ENCODE data around the gene PLP1. TPM values are rescaled to one million over a fixed set of nuclear protein-coding genes. Genes with fewer than 3 reads are reported as not detected.
"Not testable (repeated sequence)": the region's sequence is repeated elsewhere in the genome, so short reads cannot be mapped to it uniquely, and the experiment has no call there.

Gene PLP1
- total RNA-seq, 1 donor from 2014 or later = 5.9 TPM

DNA sequence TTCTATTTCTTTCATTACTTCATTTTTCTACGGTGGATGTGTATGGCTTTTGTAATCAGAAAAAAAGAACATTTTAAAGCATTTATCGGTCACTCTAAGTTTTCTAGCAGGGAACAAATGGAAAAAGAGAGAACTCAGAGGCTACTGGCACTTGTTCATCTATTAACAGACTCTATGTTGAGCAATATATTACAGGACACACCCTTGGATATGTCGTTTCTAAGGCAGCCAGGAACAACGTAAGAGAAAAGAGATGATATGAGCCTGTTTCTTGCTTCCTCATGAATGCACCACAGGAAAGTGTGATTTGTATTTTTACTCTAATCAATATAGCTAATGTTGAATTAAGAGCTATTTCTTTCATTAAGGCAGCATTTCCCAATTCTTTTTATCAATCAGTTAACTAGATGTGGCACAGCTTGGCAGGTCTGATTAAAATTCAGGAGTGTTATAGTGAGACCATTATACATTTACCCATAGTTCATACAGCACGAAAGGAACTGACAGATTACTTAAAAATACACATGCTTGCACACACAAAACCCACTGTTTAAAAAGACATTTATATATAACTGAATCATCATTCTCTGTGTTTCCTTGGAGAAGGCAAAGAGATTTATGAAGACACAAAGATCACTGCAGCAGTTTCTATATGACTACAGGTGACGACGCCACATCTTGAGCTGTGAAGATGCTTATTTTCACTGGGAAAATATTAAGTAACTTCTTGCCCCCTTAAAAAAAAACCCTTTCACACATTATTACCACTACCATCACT lies 42.4 kb downstream of the PLP1 start:
- H3K27me3 ChIP-seq = no peaks in the 10 kb centered on the region
- no peak for DNase-seq (ENCODE audit: low spot score in 2 of 2)
- no peak overlapping the region for H3K4me3 ChIP-seq
- no peaks in the 10 kb centered on the region for H3K9me3 ChIP-seq
- intact Hi-C loops (cut with DNase I) = loop anchor here (2.0 kb wide), 1 partner anchor 128 kb away; no protein-coding TSS in a partner anchor
- TF ChIP-seq, protein P1, sequence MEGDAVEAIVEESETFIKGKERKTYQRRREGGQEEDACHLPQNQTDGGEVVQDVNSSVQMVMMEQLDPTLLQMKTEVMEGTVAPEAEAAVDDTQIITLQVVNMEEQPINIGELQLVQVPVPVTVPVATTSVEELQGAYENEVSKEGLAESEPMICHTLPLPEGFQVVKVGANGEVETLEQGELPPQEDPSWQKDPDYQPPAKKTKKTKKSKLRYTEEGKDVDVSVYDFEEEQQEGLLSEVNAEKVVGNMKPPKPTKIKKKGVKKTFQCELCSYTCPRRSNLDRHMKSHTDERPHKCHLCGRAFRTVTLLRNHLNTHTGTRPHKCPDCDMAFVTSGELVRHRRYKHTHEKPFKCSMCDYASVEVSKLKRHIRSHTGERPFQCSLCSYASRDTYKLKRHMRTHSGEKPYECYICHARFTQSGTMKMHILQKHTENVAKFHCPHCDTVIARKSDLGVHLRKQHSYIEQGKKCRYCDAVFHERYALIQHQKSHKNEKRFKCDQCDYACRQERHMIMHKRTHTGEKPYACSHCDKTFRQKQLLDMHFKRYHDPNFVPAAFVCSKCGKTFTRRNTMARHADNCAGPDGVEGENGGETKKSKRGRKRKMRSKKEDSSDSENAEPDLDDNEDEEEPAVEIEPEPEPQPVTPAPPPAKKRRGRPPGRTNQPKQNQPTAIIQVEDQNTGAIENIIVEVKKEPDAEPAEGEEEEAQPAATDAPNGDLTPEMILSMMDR (IDR thresholded peaks at IDR 0.05) = no peak
- no peak overlapping the region for H3K27ac ChIP-seq
- no peaks in the 10 kb centered on the region for H3K4me1 ChIP-seq
- no peaks in the 10 kb centered on the region for H3K36me3 ChIP-seq

DNA sequence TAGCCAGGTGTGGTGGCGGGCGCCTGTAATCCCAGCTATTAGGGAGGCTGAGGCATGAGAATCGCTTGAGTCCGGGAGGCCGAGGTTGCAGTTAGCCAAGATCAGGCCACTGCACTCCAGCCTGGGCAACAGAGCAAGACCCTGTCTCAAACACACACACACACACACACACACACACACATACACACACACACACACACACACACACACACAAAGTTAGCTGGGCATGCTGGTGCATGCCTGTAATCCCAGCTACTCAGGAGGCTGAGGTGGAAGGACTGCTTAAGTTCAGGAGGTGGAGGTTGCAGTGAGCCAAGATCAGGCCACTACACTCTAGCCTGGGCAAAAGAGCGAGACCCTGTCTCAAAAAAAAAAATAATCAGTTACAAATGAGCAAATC lies 44.2 kb downstream of the PLP1 start:
- H3K27me3 ChIP-seq; H3K9me3 ChIP-seq; H3K36me3 ChIP-seq; H3K4me1 ChIP-seq; H3K4me3 ChIP-seq; intact Hi-C loops (cut with DNase I); H3K27ac ChIP-seq; DNase-seq (ENCODE audit: low spot score in 2 of 2): not testable (repeated sequence)

DNA sequence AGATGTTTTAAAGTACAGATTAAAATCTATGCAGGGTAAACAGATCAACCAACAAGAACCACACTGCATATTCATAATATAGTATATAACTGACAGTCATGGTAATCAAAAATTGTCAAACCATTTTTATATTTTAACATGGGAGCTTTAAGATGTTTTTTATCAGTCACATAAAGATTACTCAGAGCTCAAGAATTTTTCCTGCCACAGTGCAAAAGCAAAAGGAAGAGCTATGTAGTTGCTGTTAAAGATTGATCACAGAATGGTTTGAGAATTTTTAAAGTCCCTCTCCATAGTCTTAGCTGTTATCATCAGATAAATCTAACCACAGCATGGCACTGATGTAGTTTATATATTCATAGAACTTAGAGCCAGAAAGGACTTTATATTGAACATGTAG lies 47.0 kb downstream of the PLP1 start:
- no peak for DNase-seq (ENCODE audit: low spot score in 2 of 2)
- Histone ChIP-seq H3K27me3 (no peaks in the 10 kb centered on the region), H3K36me3 (no peaks in the 10 kb centered on the region), H3K9me3 (no peaks in the 10 kb centered on the region), H3K4me3 (no peak overlapping the region), H3K27ac (no peak overlapping the region), H3K4me1 (no peaks in the 10 kb centered on the region)
- intact Hi-C loops (cut with DNase I) = no loop called here
- TF ChIP-seq, protein P1 (IDR thresholded peaks at IDR 0.05) = no peak

DNA sequence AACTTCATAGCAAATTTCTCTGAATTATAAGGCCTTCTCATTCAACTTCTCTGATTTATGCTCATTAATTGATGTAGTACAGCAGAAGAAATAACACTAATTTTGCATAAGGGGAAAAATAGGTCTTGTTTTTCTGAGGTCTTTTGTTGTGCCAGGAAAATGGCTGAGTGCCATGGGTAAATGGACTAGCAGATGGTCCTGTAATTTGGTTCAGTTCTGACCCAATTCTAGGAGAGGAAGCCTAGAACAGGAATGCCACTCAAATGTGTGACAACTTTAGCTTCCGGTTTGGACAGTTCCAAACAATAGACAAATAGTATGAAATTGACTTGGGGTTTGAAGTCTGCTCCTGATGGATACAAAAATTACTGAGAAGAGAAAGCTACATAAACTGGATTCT lies 49.2 kb downstream of the PLP1 start:
- H3K27me3 ChIP-seq = no peaks in the 10 kb centered on the region
- no peaks in the 10 kb centered on the region for H3K36me3 ChIP-seq
- no peak overlapping the region for H3K4me3 ChIP-seq
- TF ChIP-seq, protein P1 (IDR thresholded peaks at IDR 0.05) = no peak
- DNase-seq (ENCODE audit: low spot score in 2 of 2) = no peak
- intact Hi-C loops (cut with DNase I) = no loop called here
- H3K9me3 ChIP-seq = no peaks in the 10 kb centered on the region
- H3K4me1 ChIP-seq = no peaks in the 10 kb centered on the region
- no peak overlapping the region for H3K27ac ChIP-seq

DNA sequence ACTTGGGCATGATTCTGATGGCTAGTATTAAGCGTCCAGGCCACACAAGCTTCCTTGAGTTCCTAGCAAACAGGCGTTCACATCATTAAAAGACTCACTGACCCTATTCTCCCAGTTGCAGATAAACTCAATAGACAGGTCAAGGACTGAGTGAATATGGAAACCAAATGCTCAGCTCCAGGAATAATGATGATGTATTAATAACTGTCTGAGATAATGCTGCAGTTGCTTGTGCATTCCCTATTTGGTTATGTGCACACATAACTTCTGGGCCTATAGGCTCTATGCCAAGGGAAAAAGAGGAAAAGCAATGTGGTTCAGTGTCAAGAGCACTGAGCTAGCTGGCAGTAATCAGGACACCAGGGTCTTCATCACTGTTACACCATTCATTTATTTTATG lies 51.9 kb downstream of the PLP1 start:
- Histone ChIP-seq H3K27ac (peak overlapping the region in 1 of 2 donors; percentile 15), H3K27me3 (peaks cover 8% of the 10 kb centered on the region), H3K9me3 (no peaks in the 10 kb centered on the region), H3K4me3 (no peak overlapping the region), H3K4me1 (no peaks in the 10 kb centered on the region), H3K36me3 (no peaks in the 10 kb centered on the region)
- DNase-seq (ENCODE audit: low spot score in 2 of 2) = no peak
- intact Hi-C loops (cut with DNase I) = no loop called here
- TF ChIP-seq, protein P1 (IDR thresholded peaks at IDR 0.05) = no peak

DNA sequence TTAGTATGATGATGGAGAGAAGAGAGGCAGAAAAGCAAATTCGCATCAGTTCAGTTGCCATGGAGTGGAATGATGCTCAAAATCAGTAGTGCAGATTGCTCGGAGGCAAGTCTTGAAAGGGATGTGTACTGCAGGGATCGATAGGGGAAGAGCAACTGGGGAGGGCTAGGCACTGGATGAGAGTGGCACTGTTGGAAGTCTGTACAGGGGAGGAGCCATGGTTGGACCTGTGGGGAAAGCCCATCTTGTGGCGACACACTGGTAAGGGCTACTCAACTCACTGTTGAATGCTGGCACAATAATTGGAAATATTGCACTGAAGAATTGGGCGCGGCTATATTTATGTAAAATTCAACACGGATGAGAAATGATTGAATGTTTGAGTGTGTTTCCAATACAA lies 54.2 kb downstream of the PLP1 start:
- no peaks in the 10 kb centered on the region for H3K36me3 ChIP-seq
- H3K27ac ChIP-seq = no peak overlapping the region
- no peak for DNase-seq (ENCODE audit: low spot score in 2 of 2)
- TF ChIP-seq, protein P1 (IDR thresholded peaks at IDR 0.05) = no peak
- peak overlapping the region in 1 of 2 donors; percentile 80 for H3K4me3 ChIP-seq
- intact Hi-C loops (cut with DNase I) = loop anchor here (5.0 kb wide), 2 partner anchors 86 to 144 kb away; partner anchors contain the start of gene MORF4L2
- H3K9me3 ChIP-seq = no peaks in the 10 kb centered on the region
- no peaks in the 10 kb centered on the region for H3K4me1 ChIP-seq
- peaks cover 8% of the 10 kb centered on the region for H3K27me3 ChIP-seq
